ENCODE measurements around the gene APOBEC2. TPM values are rescaled to one million over a fixed set of nuclear protein-coding genes. Genes with fewer than 3 reads are reported as not detected.

Gene APOBEC2
- total and polyA plus RNA-seq, 2 donors (not counting 1 experiment from before 2014, with no cell fraction given): not detected

DNA sequence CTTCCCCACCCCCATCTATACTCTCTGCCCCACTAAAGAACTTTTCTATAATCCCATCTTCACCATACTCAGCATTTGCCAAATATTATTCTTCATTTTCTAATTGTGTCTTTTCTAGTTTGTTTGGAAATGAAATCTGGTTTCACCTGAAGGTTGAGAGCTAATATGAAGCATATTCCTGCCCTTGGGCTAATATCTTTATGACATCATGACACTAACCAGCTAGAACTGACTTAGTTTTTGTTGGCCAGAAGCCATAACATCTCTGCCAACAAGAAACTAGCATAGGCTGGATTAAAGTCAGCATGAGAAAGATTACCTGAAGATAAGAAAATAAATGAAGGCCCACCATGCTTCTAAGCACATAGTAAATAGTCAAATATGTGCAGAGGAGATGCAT, 30.7 kb upstream of the APOBEC2 start:
- H3K4me3 Mint-ChIP-seq: no peak overlapping the region
- no peak overlapping the region for H3K27ac ChIP-seq (ENCODE audit: low read length in 2 of 2)
- ChIA-PET POLR2A (no interaction called here), CTCF (no interaction called here)
- intact Hi-C loops (cut with micrococcal nuclease): loop anchor here (10.0 kb wide), 1 partner anchor 1157 kb away; no protein-coding TSS in a partner anchor
- peaks cover 7% of the 10 kb centered on the region for H3K27me3 Mint-ChIP-seq
- H3K4me1 ChIP-seq (ENCODE audit: control insufficient read depth in 2 of 2, insufficient read depth in 2 of 2, low read length in 2 of 2): peaks cover 3 to 4% of the 10 kb centered on the region in 2 donors
- peaks cover 0 to 8% (median 0%) of the 10 kb centered on the region in 3 donors for H3K9me3 ChIP-seq (ENCODE audit: control extremely low read depth in 1 of 3, control insufficient read depth in 2 of 3, insufficient read depth in 1 of 3, low read length in 2 of 3)
- H4K20me1 ChIP-seq (ENCODE audit: control insufficient read depth, insufficient read depth, low read length, poor library complexity, severe bottlenecking): no peaks in the 10 kb centered on the region
- H3K27ac Mint-ChIP-seq: no peak overlapping the region
- ATAC-seq (ENCODE audit: low read depth) (no peak), DNase-seq (no peak)
- no peaks in the 10 kb centered on the region for H3K9me3 Mint-ChIP-seq (ENCODE audit: insufficient read depth)
- peaks cover 3% of the 10 kb centered on the region for H3K4me1 Mint-ChIP-seq
- no peak for TF ChIP-seq EZH2 (IDR thresholded peaks at IDR 0.05; ENCODE audit: borderline replicate concordance, insufficient read depth, low read depth, low read length, poor library complexity, severe bottlenecking)
- TF ChIP-seq, protein P1, sequence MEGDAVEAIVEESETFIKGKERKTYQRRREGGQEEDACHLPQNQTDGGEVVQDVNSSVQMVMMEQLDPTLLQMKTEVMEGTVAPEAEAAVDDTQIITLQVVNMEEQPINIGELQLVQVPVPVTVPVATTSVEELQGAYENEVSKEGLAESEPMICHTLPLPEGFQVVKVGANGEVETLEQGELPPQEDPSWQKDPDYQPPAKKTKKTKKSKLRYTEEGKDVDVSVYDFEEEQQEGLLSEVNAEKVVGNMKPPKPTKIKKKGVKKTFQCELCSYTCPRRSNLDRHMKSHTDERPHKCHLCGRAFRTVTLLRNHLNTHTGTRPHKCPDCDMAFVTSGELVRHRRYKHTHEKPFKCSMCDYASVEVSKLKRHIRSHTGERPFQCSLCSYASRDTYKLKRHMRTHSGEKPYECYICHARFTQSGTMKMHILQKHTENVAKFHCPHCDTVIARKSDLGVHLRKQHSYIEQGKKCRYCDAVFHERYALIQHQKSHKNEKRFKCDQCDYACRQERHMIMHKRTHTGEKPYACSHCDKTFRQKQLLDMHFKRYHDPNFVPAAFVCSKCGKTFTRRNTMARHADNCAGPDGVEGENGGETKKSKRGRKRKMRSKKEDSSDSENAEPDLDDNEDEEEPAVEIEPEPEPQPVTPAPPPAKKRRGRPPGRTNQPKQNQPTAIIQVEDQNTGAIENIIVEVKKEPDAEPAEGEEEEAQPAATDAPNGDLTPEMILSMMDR (IDR thresholded peaks at IDR 0.05): no peak
- peaks cover 0 to 3% (median 0%) of the 10 kb centered on the region in 4 experiments for H3K27me3 ChIP-seq (replicated peaks in 1 of 4; ENCODE audit: control extremely low read depth in 1 of 4, control insufficient read depth in 3 of 4, insufficient read depth in 4 of 4, low read length in 3 of 4)
- H3K79me2 ChIP-seq (ENCODE audit: control insufficient read depth, insufficient read depth, low read length): no peaks in the 10 kb centered on the region
- no peak overlapping the region for H3K4me3 ChIP-seq (ENCODE audit: control extremely low read depth in 1 of 5, extremely low read depth in 1 of 5, insufficient read depth in 1 of 5, low read depth in 2 of 5, low read length in 4 of 5)
- no peak overlapping the region for H2AFZ ChIP-seq (ENCODE audit: insufficient read depth, low read depth, low read length, poor library complexity, severe bottlenecking)
- no peaks in the 10 kb centered on the region for H3K36me3 ChIP-seq (replicated peaks in 1 of 2; ENCODE audit: control extremely low read depth in 1 of 2, control insufficient read depth in 1 of 2, extremely low read depth in 1 of 2, insufficient read depth in 2 of 2, low read length in 1 of 2)
- no peak overlapping the region for H3K4me2 ChIP-seq (replicated peaks; ENCODE audit: low read depth, low read length, poor library complexity, severe bottlenecking)
- H3K9ac ChIP-seq (ENCODE audit: low read length): no peak overlapping the region

DNA sequence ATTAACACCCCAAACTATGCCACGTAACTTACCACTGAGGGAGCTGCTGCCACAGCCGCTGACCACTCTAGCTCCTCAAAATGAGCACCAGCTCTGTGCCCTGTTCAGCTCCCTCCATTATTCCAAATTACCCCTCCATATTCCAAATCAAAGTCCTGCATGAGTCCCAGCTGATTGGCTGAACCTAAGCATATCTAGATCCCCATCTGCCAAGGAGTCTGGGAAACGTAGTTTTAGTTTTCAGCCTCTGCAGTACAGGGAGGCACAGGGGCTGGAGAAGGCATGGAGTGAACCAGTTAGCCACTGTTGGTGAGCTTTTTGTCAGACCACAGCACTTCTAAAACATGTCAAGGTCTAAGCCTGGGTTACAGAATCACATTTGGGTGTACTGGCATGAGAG, 29.9 kb upstream of the APOBEC2 start:
- peaks cover 0 to 4% (median 0%) of the 10 kb centered on the region in 3 donors for H3K9me3 ChIP-seq (ENCODE audit: control extremely low read depth in 1 of 3, control insufficient read depth in 2 of 3, insufficient read depth in 1 of 3, low read length in 2 of 3)
- H3K4me1 ChIP-seq (ENCODE audit: control insufficient read depth in 2 of 2, insufficient read depth in 2 of 2, low read length in 2 of 2): peaks cover 9 to 11% of the 10 kb centered on the region in 2 donors
- no peak overlapping the region for H3K4me2 ChIP-seq (replicated peaks; ENCODE audit: low read depth, low read length, poor library complexity, severe bottlenecking)
- no peak overlapping the region for H2AFZ ChIP-seq (ENCODE audit: insufficient read depth, low read depth, low read length, poor library complexity, severe bottlenecking)
- TF ChIP-seq EZH2 (IDR thresholded peaks at IDR 0.05; ENCODE audit: borderline replicate concordance, insufficient read depth, low read depth, low read length, poor library complexity, severe bottlenecking): no peak
- TF ChIP-seq, protein P1 (IDR thresholded peaks at IDR 0.05): no peak
- no peak overlapping the region for H3K27ac Mint-ChIP-seq
- H4K20me1 ChIP-seq (ENCODE audit: control insufficient read depth, insufficient read depth, low read length, poor library complexity, severe bottlenecking): no peaks in the 10 kb centered on the region
- no peaks in the 10 kb centered on the region for H3K79me2 ChIP-seq (ENCODE audit: control insufficient read depth, insufficient read depth, low read length)
- no peak overlapping the region for H3K9ac ChIP-seq (ENCODE audit: low read length)
- peaks cover 10% of the 10 kb centered on the region for H3K4me1 Mint-ChIP-seq
- H3K27me3 ChIP-seq (replicated peaks in 1 of 4; ENCODE audit: control extremely low read depth in 1 of 4, control insufficient read depth in 3 of 4, insufficient read depth in 4 of 4, low read length in 3 of 4): peaks cover 0 to 3% (median 0%) of the 10 kb centered on the region in 4 experiments
- no peaks in the 10 kb centered on the region for H3K36me3 ChIP-seq (replicated peaks in 1 of 2; ENCODE audit: control extremely low read depth in 1 of 2, control insufficient read depth in 1 of 2, extremely low read depth in 1 of 2, insufficient read depth in 2 of 2, low read length in 1 of 2)
- DNase-seq: no peak
- H3K4me3 ChIP-seq (ENCODE audit: control extremely low read depth in 1 of 5, extremely low read depth in 1 of 5, insufficient read depth in 1 of 5, low read depth in 2 of 5, low read length in 4 of 5): no peak overlapping the region
- CTCF ChIA-PET: no interaction called here
- H3K4me3 Mint-ChIP-seq: no peak overlapping the region
- H3K27ac ChIP-seq (ENCODE audit: low read length in 2 of 2): no peak overlapping the region
- H3K27me3 Mint-ChIP-seq: peaks cover 7% of the 10 kb centered on the region
- ATAC-seq (ENCODE audit: low read depth): no peak
- 98% methylated on average over 3 of the region's 3 CpGs for WGBS (ENCODE audit: insufficient coverage)
- H3K9me3 Mint-ChIP-seq (ENCODE audit: insufficient read depth): no peaks in the 10 kb centered on the region
- POLR2A ChIA-PET: no interaction called here
- intact Hi-C loops (cut with micrococcal nuclease): loop anchor here (10.0 kb wide), 1 partner anchor 1158 kb away; no protein-coding TSS in a partner anchor
